Endothelial cell (in vitro differentiated cells): ENCODE data around the gene KCNJ1. TPM values are rescaled to one million over a fixed set of nuclear protein-coding genes. Genes with fewer than 3 reads are reported as not detected.

Experiments
- DNase-seq: peaks from one replicate; pipeline ENCODE4 v3.0.0; 2021; ENCODE audit warnings: low spot score
- H3K27ac Mint-ChIP-seq: one replicate; pipeline ENCODE4 v1.8.0; 2021; ENCODE audit warnings: mixed read lengths, inconsistent platforms; ENCODE audit not compliant: unreplicated experiment
- H3K27me3 Mint-ChIP-seq: one replicate; pipeline ENCODE4 v1.8.0; 2021; ENCODE audit warnings: mild to moderate bottlenecking, moderate library complexity, mixed read lengths, inconsistent platforms; ENCODE audit not compliant: unreplicated experiment
- H3K36me3 Mint-ChIP-seq: one replicate; pipeline ENCODE4 v1.8.0; 2021; ENCODE audit warnings: mild to moderate bottlenecking, low read depth, mixed read lengths, inconsistent platforms; ENCODE audit not compliant: unreplicated experiment
- H3K4me1 Mint-ChIP-seq: one replicate; pipeline ENCODE4 v1.8.0; 2021; ENCODE audit warnings: mild to moderate bottlenecking, mixed read lengths, inconsistent platforms; ENCODE audit not compliant: unreplicated experiment
- H3K4me3 Mint-ChIP-seq: one replicate; pipeline ENCODE4 v1.8.0; 2021; ENCODE audit warnings: mild to moderate bottlenecking, mixed read lengths, inconsistent platforms; ENCODE audit not compliant: unreplicated experiment
- H3K9me3 Mint-ChIP-seq: one replicate; pipeline ENCODE4 v1.8.0; 2021; ENCODE audit warnings: mixed read lengths, inconsistent platforms; ENCODE audit not compliant: unreplicated experiment
- CTCF ChIP-seq: fragments of 200-600 bp; sonication (generic); IDR thresholded peaks from one replicate; pipeline ENCODE4 v1.5.0; 2021; ENCODE audit warnings: antibody characterized with exemption; ENCODE audit not compliant: unreplicated experiment
- total RNA-seq: library from RNA; stranded (reverse); fragmentation: NEBNext Ultra II Directional; extraction: Animal tissue kit (Norgen Biotek cat#: 25700); gene quantifications from one replicate; pipeline ENCODE4 v1.2.1, GENCODE V29; 2021; ENCODE audit not compliant: unreplicated experiment

Gene KCNJ1
- total RNA-seq, 1 donor from 2014 or later, result not detected

- no peaks in the 10 kb centered on the region for H3K9me3 Mint-ChIP-seq
- H3K4me3 Mint-ChIP-seq, result no peak overlapping the region
- H3K36me3 Mint-ChIP-seq, result no peaks in the 10 kb centered on the region
- peak overlapping the region; percentile 83 for H3K27ac Mint-ChIP-seq
- peaks cover 49% of the 10 kb centered on the region for H3K4me1 Mint-ChIP-seq
- TF ChIP-seq CTCF, result no peak
- H3K27me3 Mint-ChIP-seq, result peaks cover 5% of the 10 kb centered on the region
- no peak for DNase-seq
Measured at GRCh38 chr11:128825050-128825784, 41.9 kb downstream of the KCNJ1 start.

GRCh38 chr11:128824191-128825049 lies 42.7 kb downstream of the KCNJ1 start:
- Mint-ChIP-seq H3K4me3 (no peak overlapping the region), H3K9me3 (no peaks in the 10 kb centered on the region), H3K36me3 (no peaks in the 10 kb centered on the region), H3K4me1 (peaks cover 43% of the 10 kb centered on the region), H3K27ac (no peak overlapping the region), H3K27me3 (peaks cover 5% of the 10 kb centered on the region)
- DNase-seq, result no peak
- TF ChIP-seq CTCF, result no peak

GRCh38 chr11:128823753-128824152 lies 43.3 kb downstream of the KCNJ1 start:
- H3K9me3 Mint-ChIP-seq, result no peaks in the 10 kb centered on the region
- peaks cover 5% of the 10 kb centered on the region for H3K27me3 Mint-ChIP-seq
- no peaks in the 10 kb centered on the region for H3K36me3 Mint-ChIP-seq
- TF ChIP-seq CTCF, result no peak
- no peak for DNase-seq
- H3K4me3 Mint-ChIP-seq, result no peak overlapping the region
- H3K27ac Mint-ChIP-seq, result peak overlapping the region; percentile 57
- H3K4me1 Mint-ChIP-seq, result peaks cover 44% of the 10 kb centered on the region

- Mint-ChIP-seq H3K27me3 (peaks cover 5% of the 10 kb centered on the region), H3K4me3 (no peak overlapping the region), H3K9me3 (no peaks in the 10 kb centered on the region), H3K4me1 (peaks cover 36% of the 10 kb centered on the region), H3K36me3 (no peaks in the 10 kb centered on the region), H3K27ac (no peak overlapping the region)
- TF ChIP-seq CTCF, result no peak
- DNase-seq, result no peak
Measured at GRCh38 chr11:128822130-128822529, 45.0 kb downstream of the KCNJ1 start.

GRCh38 chr11:128821556-128821955 lies 45.5 kb downstream of the KCNJ1 start:
- Mint-ChIP-seq H3K4me3 (no peak overlapping the region), H3K27ac (no peak overlapping the region), H3K9me3 (no peaks in the 10 kb centered on the region), H3K4me1 (peaks cover 31% of the 10 kb centered on the region), H3K36me3 (no peaks in the 10 kb centered on the region), H3K27me3 (peaks cover 5% of the 10 kb centered on the region)
- DNase-seq, result no peak
- TF ChIP-seq CTCF, result no peak
